ENCODE data around the gene PLEKHA5.
A peak's percentile ranks its signal among the peaks of the same experiment; 100 is the strongest.

Gene PLEKHA5

GRCh38 chr12:19230896-19231295 lies 101.4 kb downstream of the PLEKHA5 start:
- no peak for DNase-seq (ENCODE audit: low read depth)

GRCh38 chr12:19234171-19234704 lies 104.7 kb downstream of the PLEKHA5 start:
- DNase-seq (ENCODE audit: low read depth) = peak; percentile 19

- DNase-seq (ENCODE audit: low read depth) = peak; percentile 44
These were observed 105.7 kb downstream of the PLEKHA5 start for GRCh38 chr12:19234981-19235871.

- peak; percentile 44 for DNase-seq (ENCODE audit: low read depth)
These were observed 107.1 kb downstream of the PLEKHA5 start for GRCh38 chr12:19236656-19237055.

- DNase-seq (ENCODE audit: low read depth) = no peak
These were observed 109.0 kb downstream of the PLEKHA5 start for GRCh38 chr12:19238540-19238939.

GRCh38 chr12:19239102-19239501 lies 109.6 kb downstream of the PLEKHA5 start:
- DNase-seq (ENCODE audit: low read depth) = no peak

- peak; percentile 71 for DNase-seq (ENCODE audit: low read depth)
These were observed 110.2 kb downstream of the PLEKHA5 start for GRCh38 chr12:19239616-19240234.

GRCh38 chr12:19242581-19242980 lies 113.0 kb downstream of the PLEKHA5 start:
- DNase-seq (ENCODE audit: low read depth) = no peak

- no peak for DNase-seq (ENCODE audit: low read depth)
These were observed 114.0 kb downstream of the PLEKHA5 start for GRCh38 chr12:19243551-19243950.

- no peak for DNase-seq (ENCODE audit: low read depth)
These were observed 114.8 kb downstream of the PLEKHA5 start for GRCh38 chr12:19244312-19244711.

- no peak for DNase-seq (ENCODE audit: low read depth)
These were observed 115.6 kb downstream of the PLEKHA5 start for GRCh38 chr12:19245106-19245505.

GRCh38 chr12:19245666-19246065 lies 116.1 kb downstream of the PLEKHA5 start:
- DNase-seq (ENCODE audit: low read depth) = no peak

- no peak for DNase-seq (ENCODE audit: low read depth)
These were observed 117.4 kb downstream of the PLEKHA5 start for GRCh38 chr12:19246933-19247332.

GRCh38 chr12:19248929-19249602 lies 119.5 kb downstream of the PLEKHA5 start:
- DNase-seq (ENCODE audit: low read depth) = peak; percentile 61

- DNase-seq (ENCODE audit: low read depth) = no peak
These were observed 122.1 kb downstream of the PLEKHA5 start for GRCh38 chr12:19251481-19252132.

- DNase-seq (ENCODE audit: low read depth) = no peak
These were observed 130.6 kb downstream of the PLEKHA5 start for GRCh38 chr12:19260135-19260534.

- DNase-seq (ENCODE audit: low read depth) = no peak
These were observed 132.2 kb downstream of the PLEKHA5 start for GRCh38 chr12:19261773-19262172.

- DNase-seq (ENCODE audit: low read depth) = no peak
These were observed 134.1 kb downstream of the PLEKHA5 start for GRCh38 chr12:19263672-19264071.

GRCh38 chr12:19273482-19274330 lies 144.2 kb downstream of the PLEKHA5 start:
- DNase-seq (ENCODE audit: low read depth) = peak; percentile 98

GRCh38 chr12:19276767-19277166 lies 147.2 kb downstream of the PLEKHA5 start:
- no peak for DNase-seq (ENCODE audit: low read depth)

GRCh38 chr12:19277711-19278110 lies 148.2 kb downstream of the PLEKHA5 start:
- no peak for DNase-seq (ENCODE audit: low read depth)

Data from ELR (cell line).